ENCODE measurements around the gene HIC2.
"Not testable (repeated sequence)": the region's sequence is repeated elsewhere in the genome, so short reads cannot be mapped to it uniquely, and the experiment has no call there.

DNA sequence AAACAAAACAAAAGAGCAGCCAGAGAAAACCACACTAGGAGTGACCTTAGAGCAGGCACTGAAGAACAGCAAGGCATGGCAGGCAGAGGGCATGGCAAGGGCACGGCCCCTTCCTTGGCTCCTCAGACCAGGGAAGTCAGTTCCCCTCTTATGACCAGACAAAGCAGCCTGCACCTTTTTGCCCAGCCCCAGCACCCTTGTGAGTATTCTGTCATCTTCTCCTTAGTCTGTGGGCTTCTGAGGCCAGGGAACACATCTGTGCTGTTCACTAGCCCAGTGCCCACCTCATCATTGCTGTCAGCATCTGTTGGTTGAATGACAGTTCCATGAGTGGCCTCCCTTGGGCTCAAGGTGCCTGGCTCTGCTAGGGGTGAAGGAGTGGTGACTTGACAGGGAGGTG, 10.0 kb upstream of the HIC2 start:
- TF ChIP-seq, protein P1, sequence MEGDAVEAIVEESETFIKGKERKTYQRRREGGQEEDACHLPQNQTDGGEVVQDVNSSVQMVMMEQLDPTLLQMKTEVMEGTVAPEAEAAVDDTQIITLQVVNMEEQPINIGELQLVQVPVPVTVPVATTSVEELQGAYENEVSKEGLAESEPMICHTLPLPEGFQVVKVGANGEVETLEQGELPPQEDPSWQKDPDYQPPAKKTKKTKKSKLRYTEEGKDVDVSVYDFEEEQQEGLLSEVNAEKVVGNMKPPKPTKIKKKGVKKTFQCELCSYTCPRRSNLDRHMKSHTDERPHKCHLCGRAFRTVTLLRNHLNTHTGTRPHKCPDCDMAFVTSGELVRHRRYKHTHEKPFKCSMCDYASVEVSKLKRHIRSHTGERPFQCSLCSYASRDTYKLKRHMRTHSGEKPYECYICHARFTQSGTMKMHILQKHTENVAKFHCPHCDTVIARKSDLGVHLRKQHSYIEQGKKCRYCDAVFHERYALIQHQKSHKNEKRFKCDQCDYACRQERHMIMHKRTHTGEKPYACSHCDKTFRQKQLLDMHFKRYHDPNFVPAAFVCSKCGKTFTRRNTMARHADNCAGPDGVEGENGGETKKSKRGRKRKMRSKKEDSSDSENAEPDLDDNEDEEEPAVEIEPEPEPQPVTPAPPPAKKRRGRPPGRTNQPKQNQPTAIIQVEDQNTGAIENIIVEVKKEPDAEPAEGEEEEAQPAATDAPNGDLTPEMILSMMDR (IDR thresholded peaks at IDR 0.05; ENCODE audit: low read depth, low read length), result not testable (repeated sequence)
- TF ChIP-seq MYC (IDR thresholded peaks at IDR 0.05; ENCODE audit: low read depth, low read length); POLR2A (IDR thresholded peaks at IDR 0.05; ENCODE audit: extremely low read depth, insufficient read length): not testable (repeated sequence)

Measured in NB4 (cell line).